GM12875 (cell line): Measurements from ENCODE around the gene UPK3BL1.
"Not testable (repeated sequence)": the region's sequence is repeated elsewhere in the genome, so short reads cannot be mapped to it uniquely, and the experiment has no call there.

ENCODE experiments used
- H3K4me3 ChIP-seq: one replicate; pipeline ENCODE4 v1.5.1; 2011; ENCODE audit warnings: low read depth, low read length, control low read depth

Gene UPK3BL1

DNA sequence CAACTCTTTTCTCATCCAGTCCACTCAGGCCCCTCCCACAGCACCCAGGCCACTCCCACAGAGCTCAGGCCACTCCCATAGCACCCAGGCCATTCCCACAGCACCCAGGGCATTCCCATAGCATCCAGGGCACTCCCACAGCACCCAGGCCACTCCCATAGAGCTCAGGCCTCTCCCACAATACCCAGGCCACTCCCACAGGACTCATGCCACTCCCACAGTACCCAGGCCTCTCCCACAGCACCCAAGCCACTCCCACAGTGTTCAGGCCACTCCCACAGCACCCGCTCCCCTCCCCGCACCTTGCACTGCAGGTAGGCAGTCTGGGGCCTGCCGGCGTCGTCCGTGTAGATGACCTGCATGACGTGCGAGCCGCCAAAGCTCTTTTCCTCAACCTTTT lies 52.7 kb downstream of the UPK3BL1 start:
- not testable (repeated sequence) for H3K4me3 ChIP-seq
